ENCODE results near the gene RASSF7.
"Not testable (repeated sequence)": the region's sequence is repeated elsewhere in the genome, so short reads cannot be mapped to it uniquely, and the experiment has no call there.

Gene RASSF7

GRCh38 chr11:567011-567628 is 6.3 kb downstream of the RASSF7 start:
- no peak for DNase-seq

- no peak for DNase-seq
Observed at GRCh38 chr11:567629-568292, 7.0 kb downstream of the RASSF7 start.

- peak in 13 of 14 donors; percentile 56 to 92 (median 80) for DNase-seq
Observed at GRCh38 chr11:568306-569157, 7.8 kb downstream of the RASSF7 start.

GRCh38 chr11:569158-569885 is 8.6 kb downstream of the RASSF7 start:
- DNase-seq, result no peak

GRCh38 chr11:571802-572185 is 11.0 kb downstream of the RASSF7 start:
- no peak for DNase-seq

- DNase-seq, result no peak
Observed at GRCh38 chr11:573146-573759, 12.5 kb downstream of the RASSF7 start.

- not testable (repeated sequence) for DNase-seq
Observed at GRCh38 chr11:574031-574570, 13.3 kb downstream of the RASSF7 start.

- DNase-seq, result no peak
Observed at GRCh38 chr11:574632-575312, 14.0 kb downstream of the RASSF7 start.

- peak in 1 of 14 donors; percentile 59 for DNase-seq
Observed at GRCh38 chr11:575313-575995, 14.7 kb downstream of the RASSF7 start.

- DNase-seq, result peak; percentile 80 to 98 (median 94)
Observed at GRCh38 chr11:575996-576768, 15.4 kb downstream of the RASSF7 start, which contains the start of gene PHRF1. Gene PHRF1, plus strand, starts transcription at chr11:576470. Its CDS starts 5,043 bp downstream, at chr11:581513.

GRCh38 chr11:576811-577610 is 16.2 kb downstream of the RASSF7 start:
- no peak for DNase-seq

GRCh38 chr11:577611-577894 is 16.8 kb downstream of the RASSF7 start:
- DNase-seq, result no peak

GRCh38 chr11:578276-579035 is 17.7 kb downstream of the RASSF7 start:
- no peak for DNase-seq

- no peak for DNase-seq
Observed at GRCh38 chr11:579830-580601, 19.2 kb downstream of the RASSF7 start.

GRCh38 chr11:581342-581741 is 20.6 kb downstream of the RASSF7 start:
- peak in 1 of 14 donors; percentile 23 for DNase-seq

- peak in 1 of 14 donors; percentile 32 for DNase-seq
Observed at GRCh38 chr11:581752-582151, 21.0 kb downstream of the RASSF7 start.

GRCh38 chr11:584287-584686 is 23.5 kb downstream of the RASSF7 start:
- DNase-seq, result no peak
